Activated naive CD8-positive, alpha-beta T cell (primary cell): ENCODE results near the gene NCAPH2.

Source experiments
- H3K27ac Mint-ChIP-seq: one replicate; pipeline ENCODE4 v1.8.0; 2021; ENCODE audit warnings: mixed read lengths
- H3K27me3 Mint-ChIP-seq: one replicate; pipeline ENCODE4 v1.8.0; 2021; ENCODE audit warnings: mixed read lengths
- H3K36me3 Mint-ChIP-seq: one replicate; pipeline ENCODE4 v1.8.0; 2021; ENCODE audit warnings: mixed read lengths
- H3K4me1 Mint-ChIP-seq: one replicate; pipeline ENCODE4 v1.8.0; 2021; ENCODE audit warnings: low read depth, mixed read lengths
- H3K4me3 Mint-ChIP-seq: one replicate; pipeline ENCODE4 v1.8.0; 2021; ENCODE audit warnings: mild to moderate bottlenecking, mixed read lengths
- H3K9me3 Mint-ChIP-seq: one replicate; pipeline ENCODE4 v1.8.0; 2021; ENCODE audit warnings: low read depth, mixed read lengths

NCAPH2 gene

DNA sequence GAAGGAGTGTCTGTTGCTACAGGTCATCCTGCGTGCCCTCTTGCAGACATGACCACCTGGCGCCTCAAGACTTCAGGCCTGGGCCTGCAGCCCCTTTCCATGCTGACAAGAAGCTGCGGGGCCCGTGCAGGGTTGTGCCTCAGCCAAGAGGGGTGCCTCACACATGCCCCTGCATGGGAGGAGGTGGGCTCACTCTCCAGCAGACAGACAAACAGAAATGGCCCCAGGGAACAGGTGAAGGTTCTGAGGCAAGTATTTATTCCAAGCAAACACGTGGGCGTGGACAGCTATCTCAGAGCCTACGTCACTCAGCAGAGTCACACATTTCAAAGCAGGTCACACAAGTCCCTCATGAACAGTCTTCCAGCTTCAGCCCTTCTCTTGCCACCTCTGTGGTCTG, 60.6 kb downstream of the NCAPH2 start:
- no peak overlapping the region for H3K4me3 Mint-ChIP-seq
- peaks cover 1% of the 10 kb centered on the region for H3K4me1 Mint-ChIP-seq
- no peaks in the 10 kb centered on the region for H3K36me3 Mint-ChIP-seq

DNA sequence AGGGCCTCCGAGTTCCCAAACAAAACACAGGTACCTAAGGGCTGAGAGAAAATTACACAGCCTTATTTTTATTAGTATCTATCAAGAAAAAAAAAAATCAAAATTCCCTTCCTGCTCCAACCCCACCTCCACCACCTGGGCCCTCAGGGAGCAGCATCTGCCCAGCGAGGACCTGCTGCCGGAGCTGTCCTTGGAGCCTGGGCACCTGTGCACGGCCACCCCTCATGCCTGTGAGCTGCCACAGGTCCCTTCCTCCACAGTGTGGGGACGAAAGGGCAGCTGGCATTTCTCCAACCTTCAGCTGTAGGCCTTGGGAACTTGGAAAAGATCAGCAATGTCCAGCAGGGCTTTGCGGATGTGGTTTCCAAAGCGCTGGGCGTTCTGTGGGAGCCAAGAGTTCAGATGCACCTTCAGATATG, 61.0 kb downstream of the NCAPH2 start:
- H3K36me3 Mint-ChIP-seq = no peaks in the 10 kb centered on the region
- no peaks in the 10 kb centered on the region for H3K4me1 Mint-ChIP-seq
- no peak overlapping the region for H3K27ac Mint-ChIP-seq

More for the DNA sequence above, 60.6 kb downstream of the NCAPH2 start:
- no peak overlapping the region for H3K27ac Mint-ChIP-seq
- H3K27me3 Mint-ChIP-seq = no peaks in the 10 kb centered on the region
- no peaks in the 10 kb centered on the region for H3K9me3 Mint-ChIP-seq

DNA sequence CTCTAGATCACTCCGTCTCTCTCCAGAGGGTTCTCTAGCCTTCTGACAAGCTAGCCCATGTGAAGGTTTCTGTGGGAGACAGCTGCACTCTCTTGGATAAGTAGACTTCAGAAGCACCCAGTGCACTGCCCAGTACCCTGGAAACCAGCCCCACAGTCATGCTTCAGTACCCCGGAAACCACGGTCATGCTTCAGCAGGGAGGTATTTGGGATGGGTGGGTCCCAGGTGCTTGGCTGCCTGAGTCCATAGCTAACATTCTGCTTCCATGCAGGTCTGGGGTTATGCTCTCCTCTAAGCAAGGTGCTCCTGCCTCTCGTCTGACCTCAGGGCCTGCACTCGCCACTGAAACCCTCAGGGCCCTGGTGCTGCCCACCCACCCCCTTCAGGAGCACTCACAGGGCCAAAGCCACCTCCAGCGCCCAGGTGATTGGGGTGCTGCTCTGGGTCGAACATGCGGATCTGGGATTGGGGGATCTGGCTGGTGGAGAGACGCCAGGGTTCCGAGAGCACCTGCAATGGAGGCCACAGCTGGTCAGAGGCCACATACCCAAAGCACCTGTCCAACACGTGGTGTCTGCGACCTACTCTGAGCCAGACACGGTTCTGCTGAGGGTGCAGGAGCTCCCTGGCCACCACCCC, 62.0 kb downstream of the NCAPH2 start:
- no peak overlapping the region for H3K27ac Mint-ChIP-seq
- no peaks in the 10 kb centered on the region for H3K36me3 Mint-ChIP-seq
- H3K27me3 Mint-ChIP-seq = no peaks in the 10 kb centered on the region
- H3K9me3 Mint-ChIP-seq = no peaks in the 10 kb centered on the region
- no peak overlapping the region for H3K4me3 Mint-ChIP-seq
- no peaks in the 10 kb centered on the region for H3K4me1 Mint-ChIP-seq

More for the DNA sequence above, 61.0 kb downstream of the NCAPH2 start:
- H3K4me3 Mint-ChIP-seq = no peak overlapping the region
- H3K9me3 Mint-ChIP-seq = no peaks in the 10 kb centered on the region
- no peaks in the 10 kb centered on the region for H3K27me3 Mint-ChIP-seq

DNA sequence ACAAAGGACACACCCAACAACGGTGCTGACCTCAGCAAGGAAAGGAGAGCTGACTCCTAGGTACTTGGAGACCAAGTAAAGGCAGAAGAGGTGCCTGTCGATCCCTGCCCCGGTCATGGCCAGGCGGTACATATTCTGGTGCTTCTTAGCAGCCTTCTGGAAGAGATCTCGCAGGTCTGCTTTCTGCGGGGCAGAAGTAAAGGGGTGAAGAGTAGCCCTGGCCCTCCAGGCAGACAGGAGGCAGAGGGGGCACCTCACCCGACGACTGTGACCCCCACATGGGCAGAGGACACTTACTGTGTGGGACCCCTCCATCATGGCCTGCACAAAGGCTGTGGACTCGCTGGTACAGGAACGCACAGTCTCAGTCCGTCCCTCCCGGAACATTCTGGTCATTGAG, 62.8 kb downstream of the NCAPH2 start:
- H3K36me3 Mint-ChIP-seq = no peaks in the 10 kb centered on the region
- no peaks in the 10 kb centered on the region for H3K9me3 Mint-ChIP-seq
- no peaks in the 10 kb centered on the region for H3K27me3 Mint-ChIP-seq
- H3K4me3 Mint-ChIP-seq = no peak overlapping the region
- H3K4me1 Mint-ChIP-seq = no peaks in the 10 kb centered on the region
- H3K27ac Mint-ChIP-seq = no peak overlapping the region

DNA sequence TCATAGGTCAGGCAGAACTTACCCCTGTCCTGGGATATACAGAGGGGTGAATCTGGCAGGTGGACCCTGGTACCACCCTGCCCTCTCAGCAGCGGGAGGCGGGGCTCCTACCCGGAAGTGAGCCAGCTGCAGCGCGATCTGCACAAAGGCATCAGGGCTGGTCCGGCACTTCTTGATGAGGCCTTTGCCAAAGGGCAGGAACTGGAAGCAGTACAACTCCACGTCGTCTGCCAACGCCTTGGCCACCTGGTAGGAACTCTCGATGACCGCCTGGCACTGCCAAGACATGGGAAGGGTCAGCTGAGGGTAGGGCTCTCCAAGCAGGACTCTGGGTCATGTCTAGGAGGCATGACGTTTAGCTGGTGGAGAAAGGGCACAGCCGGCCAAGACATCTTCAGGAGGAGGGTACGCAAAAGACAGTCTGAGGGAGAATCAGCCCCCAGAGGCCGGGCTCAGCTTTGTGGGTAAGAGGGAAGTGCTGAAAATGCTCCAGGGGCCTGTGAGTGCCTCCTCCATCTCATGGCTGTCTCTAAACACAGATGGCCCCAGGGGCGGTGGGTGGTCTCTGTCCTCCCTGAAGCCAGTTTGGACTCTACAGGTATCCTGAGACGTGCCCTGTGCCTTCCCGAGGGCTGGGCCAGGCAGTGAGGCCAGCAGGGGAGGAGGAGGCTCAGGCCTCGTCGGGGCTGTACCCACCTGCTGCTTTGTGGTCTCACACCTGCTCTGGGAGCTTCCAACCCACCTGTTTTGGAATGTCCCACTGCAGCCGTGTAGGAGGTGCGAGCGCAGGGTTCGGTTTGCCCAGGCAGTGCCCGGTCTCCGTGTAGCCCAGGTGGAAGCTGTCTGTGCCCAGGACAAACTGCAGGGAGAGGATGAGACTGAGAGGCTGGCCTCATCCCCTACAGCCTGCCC, 63.5 kb downstream of the NCAPH2 start:
- H3K27me3 Mint-ChIP-seq = no peaks in the 10 kb centered on the region
- H3K36me3 Mint-ChIP-seq = no peaks in the 10 kb centered on the region
- H3K9me3 Mint-ChIP-seq = no peaks in the 10 kb centered on the region
- no peak overlapping the region for H3K4me3 Mint-ChIP-seq
- H3K27ac Mint-ChIP-seq = no peak overlapping the region
- no peaks in the 10 kb centered on the region for H3K4me1 Mint-ChIP-seq

DNA sequence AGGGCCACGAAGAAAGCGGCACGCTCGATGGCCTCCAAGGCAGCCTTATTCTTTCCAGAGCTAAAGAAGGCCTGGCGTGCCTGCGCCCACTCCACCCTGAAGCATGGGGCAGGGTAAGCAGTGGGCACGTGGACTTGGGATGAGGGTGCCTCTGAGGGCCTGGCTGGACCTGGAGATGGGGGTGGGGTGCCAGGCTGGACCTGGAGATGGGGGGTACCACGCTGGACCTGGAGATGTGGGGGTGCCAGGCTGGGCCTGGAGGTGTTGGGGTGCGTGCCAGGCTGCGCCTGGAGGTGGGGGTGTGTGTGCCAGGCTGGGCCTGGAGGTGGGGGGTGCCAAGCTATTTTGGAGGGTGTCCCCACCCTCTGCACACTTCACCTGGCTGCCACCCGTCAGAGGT, 64.9 kb downstream of the NCAPH2 start:
- no peak overlapping the region for H3K27ac Mint-ChIP-seq
- peaks cover 6% of the 10 kb centered on the region for H3K4me1 Mint-ChIP-seq
- no peak overlapping the region for H3K4me3 Mint-ChIP-seq
- H3K9me3 Mint-ChIP-seq = no peaks in the 10 kb centered on the region
- no peaks in the 10 kb centered on the region for H3K36me3 Mint-ChIP-seq
- no peaks in the 10 kb centered on the region for H3K27me3 Mint-ChIP-seq

DNA sequence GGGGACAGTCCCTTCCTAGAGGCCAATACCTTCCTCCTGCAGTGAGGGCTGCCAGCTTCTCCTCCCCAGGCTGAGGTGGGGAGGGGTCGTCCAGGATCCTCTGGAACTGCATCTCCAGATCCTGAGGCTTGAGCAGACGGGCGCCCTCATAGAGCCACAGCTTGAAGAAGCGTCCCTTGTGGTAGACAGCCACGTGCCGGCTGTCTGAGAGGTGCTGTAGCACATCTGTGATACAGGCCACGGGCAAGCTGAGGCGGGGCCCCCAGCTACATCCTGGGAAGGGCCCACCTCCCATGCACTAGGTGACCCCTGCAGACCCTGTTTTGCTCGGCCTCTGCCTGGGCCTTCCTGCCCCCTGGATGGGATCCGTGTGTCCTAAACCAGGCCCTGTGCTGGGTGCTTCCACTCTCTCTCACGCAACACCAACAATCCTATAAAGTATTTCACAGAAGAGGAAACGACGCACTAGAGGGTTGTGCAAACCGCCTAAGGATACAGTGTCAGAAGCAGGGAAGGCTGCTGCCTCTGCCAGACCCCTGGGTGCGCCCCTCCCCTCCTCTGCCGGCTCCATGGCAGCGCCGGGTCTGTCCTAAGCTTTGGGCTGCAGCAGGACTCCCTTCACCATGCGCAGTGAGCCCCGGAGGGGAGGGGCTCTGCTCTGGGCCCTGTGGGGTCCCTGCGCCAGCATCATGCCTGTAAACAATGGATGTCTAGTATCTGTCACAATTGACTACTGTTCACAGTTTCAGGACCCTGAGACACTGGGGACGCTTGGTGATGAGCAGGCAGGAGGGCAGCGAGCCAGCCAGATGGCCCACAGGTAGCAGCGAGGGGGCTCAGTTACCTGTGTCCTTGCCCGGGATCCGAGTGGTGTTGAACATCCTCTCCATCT, 65.7 kb downstream of the NCAPH2 start:
- Mint-ChIP-seq H3K4me3 (no peak overlapping the region), H3K36me3 (no peaks in the 10 kb centered on the region), H3K4me1 (peaks cover 6% of the 10 kb centered on the region), H3K27ac (no peak overlapping the region), H3K27me3 (no peaks in the 10 kb centered on the region), H3K9me3 (no peaks in the 10 kb centered on the region)

DNA sequence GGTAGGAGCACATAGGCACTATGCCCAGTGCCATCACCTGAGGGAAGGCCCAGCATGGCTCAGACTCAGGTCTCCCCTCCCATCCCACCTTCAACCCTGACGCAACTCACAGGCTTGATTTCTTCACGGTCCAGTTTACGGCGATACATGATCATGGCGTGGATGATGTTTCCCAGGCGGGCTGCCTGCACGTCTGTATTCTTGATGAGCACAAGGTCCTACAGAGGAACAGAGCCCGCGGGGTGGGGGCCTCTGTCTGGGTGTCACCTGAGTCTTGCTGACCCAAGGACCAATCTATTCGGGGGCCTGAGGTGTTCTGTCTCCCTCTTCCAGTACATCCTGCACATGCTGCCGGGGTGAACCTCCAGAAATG, 66.3 kb downstream of the NCAPH2 start:
- Mint-ChIP-seq H3K9me3 (no peaks in the 10 kb centered on the region), H3K4me1 (peaks cover 6% of the 10 kb centered on the region), H3K27ac (no peak overlapping the region), H3K36me3 (no peaks in the 10 kb centered on the region), H3K27me3 (no peaks in the 10 kb centered on the region), H3K4me3 (no peak overlapping the region)
